GM06990 (cell line): Measurements from ENCODE around the gene SDR9C7.
"Not testable (repeated sequence)": the region's sequence is repeated elsewhere in the genome, so short reads cannot be mapped to it uniquely, and the experiment has no call there.

Experiments
- DNase-seq: peaks from one replicate; pipeline ENCODE4 v3.0.0-alpha.2; 2011; ENCODE audit not compliant: insufficient read length; ENCODE audit errors: extremely low read depth
- H3K27me3 ChIP-seq: replicated peaks from 2 replicates; pipeline ENCODE4 v1.6.0; 2011; ENCODE audit warnings: low read length; ENCODE audit not compliant: control insufficient read depth, insufficient read depth
- H3K36me3 ChIP-seq: 2 replicates; pipeline ENCODE4 v1.5.1; 2011; ENCODE audit warnings: low read length; ENCODE audit not compliant: control insufficient read depth, insufficient read depth
- H3K4me3 ChIP-seq: replicated peaks from 2 replicates; pipeline ENCODE4 v1.5.1; 2011; ENCODE audit warnings: low read depth, mild to moderate bottlenecking, control low read depth, low read length
- CTCF ChIP-seq: IDR thresholded peaks from 2 replicates; pipeline ENCODE4 v1.5.1; 2011; ENCODE audit warnings: low read length, control low read depth, mild to moderate bottlenecking, inconsistent platforms; ENCODE audit not compliant: insufficient read depth, poor library complexity, severe bottlenecking

Gene SDR9C7

GRCh38 chr12:56922031-56922430 lies 12.2 kb downstream of the SDR9C7 start:
- H3K27me3 ChIP-seq, result no peaks in the 10 kb centered on the region; the same call in 1 of the 2 replicates
- no peak overlapping the region for H3K4me3 ChIP-seq
- no peak for TF ChIP-seq CTCF
- no peaks in the 10 kb centered on the region for H3K36me3 ChIP-seq
- DNase-seq, result no peak

GRCh38 chr12:56921346-56921745 lies 12.9 kb downstream of the SDR9C7 start:
- no peak overlapping the region for H3K4me3 ChIP-seq
- DNase-seq, result no peak
- H3K36me3 ChIP-seq, result no peaks in the 10 kb centered on the region
- TF ChIP-seq CTCF, result no peak
- no peaks in the 10 kb centered on the region; the same call in 1 of the 2 replicates for H3K27me3 ChIP-seq

GRCh38 chr12:56918139-56918538 lies 16.1 kb downstream of the SDR9C7 start:
- H3K36me3 ChIP-seq, H3K4me3 ChIP-seq, DNase-seq, H3K27me3 ChIP-seq: not testable (repeated sequence)

GRCh38 chr12:56916996-56917333 lies 17.2 kb downstream of the SDR9C7 start:
- H3K36me3 ChIP-seq, result no peaks in the 10 kb centered on the region
- H3K4me3 ChIP-seq, result no peak overlapping the region
- no peaks in the 10 kb centered on the region for H3K27me3 ChIP-seq
- DNase-seq, result no peak
- no peak for TF ChIP-seq CTCF

GRCh38 chr12:56916296-56916995 lies 17.8 kb downstream of the SDR9C7 start:
- no peaks in the 10 kb centered on the region for H3K36me3 ChIP-seq
- H3K4me3 ChIP-seq, result no peak overlapping the region
- no peak for TF ChIP-seq CTCF
- no peak for DNase-seq
- H3K27me3 ChIP-seq, result no peaks in the 10 kb centered on the region

- Histone ChIP-seq H3K27me3 (no peaks in the 10 kb centered on the region), H3K36me3 (no peaks in the 10 kb centered on the region), H3K4me3 (no peak overlapping the region)
- no peak for DNase-seq
- TF ChIP-seq CTCF, result no peak
Observed at GRCh38 chr12:56914724-56915123, 19.5 kb downstream of the SDR9C7 start.
